ENCODE measurements around the gene TNFRSF1A.

DNA sequence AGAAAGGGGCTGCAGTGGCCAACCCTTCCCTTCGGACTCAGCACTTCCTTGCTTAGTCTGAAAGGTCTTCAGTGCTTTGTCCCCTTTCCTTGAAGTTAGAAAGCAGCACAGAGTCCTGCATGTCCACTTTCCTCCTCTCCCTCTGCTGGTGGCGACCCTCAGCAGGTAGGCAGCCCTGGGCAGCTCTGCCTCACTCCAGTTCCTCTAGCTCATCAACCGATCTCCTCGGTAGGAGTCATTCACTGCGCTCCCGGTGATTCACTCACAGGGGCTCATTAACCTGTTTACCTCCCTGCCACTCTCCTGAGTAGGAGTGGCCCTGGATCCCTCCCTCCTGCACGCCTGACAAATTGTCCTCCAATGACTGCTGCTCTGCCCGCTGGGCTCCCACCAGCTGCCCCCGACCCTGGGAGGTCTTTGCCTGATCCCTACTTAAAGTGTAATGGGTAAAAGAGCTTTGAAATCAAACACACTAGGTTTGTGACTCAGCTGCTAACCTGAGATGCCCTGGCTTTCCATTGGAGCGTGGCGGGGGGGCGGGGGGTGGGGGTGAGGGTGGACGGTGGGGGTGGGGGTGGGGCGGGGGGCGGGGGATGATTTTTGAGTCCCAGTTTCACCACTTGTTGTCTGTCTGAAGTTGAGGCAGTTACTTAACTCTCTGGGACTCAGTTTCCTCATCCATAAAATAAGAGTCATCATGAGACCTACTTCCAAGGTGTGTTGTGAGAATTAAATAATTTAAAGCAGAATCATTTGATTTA is 29.3 kb upstream of the TNFRSF1A start:
- TF ChIP-seq, protein P1, sequence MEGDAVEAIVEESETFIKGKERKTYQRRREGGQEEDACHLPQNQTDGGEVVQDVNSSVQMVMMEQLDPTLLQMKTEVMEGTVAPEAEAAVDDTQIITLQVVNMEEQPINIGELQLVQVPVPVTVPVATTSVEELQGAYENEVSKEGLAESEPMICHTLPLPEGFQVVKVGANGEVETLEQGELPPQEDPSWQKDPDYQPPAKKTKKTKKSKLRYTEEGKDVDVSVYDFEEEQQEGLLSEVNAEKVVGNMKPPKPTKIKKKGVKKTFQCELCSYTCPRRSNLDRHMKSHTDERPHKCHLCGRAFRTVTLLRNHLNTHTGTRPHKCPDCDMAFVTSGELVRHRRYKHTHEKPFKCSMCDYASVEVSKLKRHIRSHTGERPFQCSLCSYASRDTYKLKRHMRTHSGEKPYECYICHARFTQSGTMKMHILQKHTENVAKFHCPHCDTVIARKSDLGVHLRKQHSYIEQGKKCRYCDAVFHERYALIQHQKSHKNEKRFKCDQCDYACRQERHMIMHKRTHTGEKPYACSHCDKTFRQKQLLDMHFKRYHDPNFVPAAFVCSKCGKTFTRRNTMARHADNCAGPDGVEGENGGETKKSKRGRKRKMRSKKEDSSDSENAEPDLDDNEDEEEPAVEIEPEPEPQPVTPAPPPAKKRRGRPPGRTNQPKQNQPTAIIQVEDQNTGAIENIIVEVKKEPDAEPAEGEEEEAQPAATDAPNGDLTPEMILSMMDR (IDR thresholded peaks at IDR 0.05; ENCODE audit: insufficient read depth, low read length, poor library complexity, severe bottlenecking): no peak
- TF ChIP-seq EZH2phosphoT487 (conservative IDR thresholded peaks at IDR 0.05; ENCODE audit: low read length): no peak

Data from SU-DHL-6 (cell line).